Uterus (tissue), 4 donors: ENCODE data around the gene NFATC4. TPM values are rescaled to one million over a fixed set of nuclear protein-coding genes. Genes with fewer than 3 reads are reported as not detected.

Source experiments
- DNase-seq, 2 donors: peaks; one replicate each; pipeline ENCODE4 v3.0.0-alpha.2; 2019 to 2020
- H3K27ac ChIP-seq, 2 donors: fragments of 200-600 bp; sonication (generic); 1 replicate in 1 of 2; 2 replicates in 1 of 2; pipeline ENCODE4 v1.5.1; 2016 to 2018
- H3K27me3 ChIP-seq, 2 donors: fragments of 200-600 bp; sonication (generic); one replicate each; pipeline ENCODE4 v1.5.1; 2018 to 2019; ENCODE audit warnings: control low read depth in 1 of 2
- H3K36me3 ChIP-seq, 2 donors: fragments of 200-600 bp; sonication (generic); one replicate each; pipeline ENCODE4 v1.5.1; 2019; ENCODE audit warnings: control low read depth in 1 of 2
- H3K4me1 ChIP-seq, 2 donors: fragments of 200-600 bp; sonication (generic); one replicate each; pipeline ENCODE4 v1.5.1; 2018 to 2019; ENCODE audit warnings: control low read depth in 1 of 2
- H3K4me3 ChIP-seq, 2 donors: fragments of 200-600 bp; sonication (generic); 1 replicate in 1 of 2; 2 replicates in 1 of 2; pipeline ENCODE4 v1.5.1; 2018 to 2019; ENCODE audit warnings: mild to moderate bottlenecking in 1 of 2
- H3K9me3 ChIP-seq, 2 donors: fragments of 200-600 bp; sonication (generic); one replicate each; pipeline ENCODE4 v1.5.1; 2019; ENCODE audit warnings: control low read depth in 1 of 2
- CTCF ChIP-seq, 4 experiments: fragments of 200-600 bp in 2 of 4; fragments of 450-650 bp in 2 of 4; sonication (generic) in 2 of 4; IDR thresholded peaks; one replicate each; pipeline ENCODE4 v1.5.1; 2016 to 2019; ENCODE audit warnings: antibody characterized with exemption in 4 of 4, mild to moderate bottlenecking in 2 of 4, moderate library complexity in 1 of 4
- POLR2A ChIP-seq, 2 donors: fragments of 450-650 bp; IDR thresholded peaks; one replicate each; pipeline ENCODE4 v1.6.1; 2016; ENCODE audit warnings: antibody characterized with exemption in 2 of 2, mild to moderate bottlenecking in 1 of 2, moderate library complexity in 1 of 2
- intact Hi-C: fragments of 100-400 bp; cut with DNase I; formaldehyde crosslinking; loops from one replicate; pipeline ENCODE4 v1.15.1; 2023; ENCODE audit warnings: low total_unique reads
- total RNA-seq, 4 donors: library from RNA; depleted of rRNA in 3 of 4; stranded (reverse); fragments of >200 nt in 3 of 4; gene quantifications; one replicate each; pipeline versions ENCODE4 v1.1.0 to v1.2.4, GENCODE V29; 2014 to 2023
- donor health status: DM: yes; HTN: yes; CAD: no.

NFATC4 gene
- total RNA-seq, 4 donors from 2014 or later, result 25.6 to 187 (median 86.4) TPM

- TF ChIP-seq CTCF (IDR thresholded peaks at IDR 0.05) (no peak), POLR2A (IDR thresholded peaks at IDR 0.05) (peak; percentile 12 to 35)
- Histone ChIP-seq H3K27me3 (peaks cover 0 to 27% of the 10 kb centered on the region in 2 donors), H3K36me3 (no peaks in the 10 kb centered on the region), H3K4me3 (peak within 1 kb of the TSS; percentile 22 to 30), H3K27ac (peak within 1 kb of the TSS; percentile 62 to 65), H3K4me1 (peaks cover 0 to 14% of the 10 kb centered on the region in 2 donors), H3K9me3 (no peaks in the 10 kb centered on the region)
- intact Hi-C loops, result loop anchor here (10.0 kb wide), 1 partner anchor 100 kb away; no protein-coding TSS in a partner anchor
- peak in 1 of 2 donors; percentile 46 for DNase-seq
These were observed 33.3 kb upstream of the NFATC4 start, which contains the start of gene ADCY4 for GRCh38 chr14:24334431-24335291. TSS of gene ADCY4 (minus strand) at chr14:24335071. CDS start at chr14:24334652, 419 bp downstream.

- no peak overlapping the region for H3K4me3 ChIP-seq
- peaks cover 0 to 27% of the 10 kb centered on the region in 2 donors for H3K27me3 ChIP-seq
- peaks cover 0 to 14% of the 10 kb centered on the region in 2 donors for H3K4me1 ChIP-seq
- peak overlapping the region; percentile 62 to 65 for H3K27ac ChIP-seq
- no peaks in the 10 kb centered on the region for H3K9me3 ChIP-seq
- DNase-seq, result peak in 1 of 2 donors; percentile 56
- no peak for TF ChIP-seq CTCF (IDR thresholded peaks at IDR 0.05)
- no peaks in the 10 kb centered on the region for H3K36me3 ChIP-seq
- intact Hi-C loops, result loop anchor here (10.0 kb wide), 1 partner anchor 99 kb away; no protein-coding TSS in a partner anchor
These were observed 32.4 kb upstream of the NFATC4 start for GRCh38 chr14:24335461-24336171.

DNA sequence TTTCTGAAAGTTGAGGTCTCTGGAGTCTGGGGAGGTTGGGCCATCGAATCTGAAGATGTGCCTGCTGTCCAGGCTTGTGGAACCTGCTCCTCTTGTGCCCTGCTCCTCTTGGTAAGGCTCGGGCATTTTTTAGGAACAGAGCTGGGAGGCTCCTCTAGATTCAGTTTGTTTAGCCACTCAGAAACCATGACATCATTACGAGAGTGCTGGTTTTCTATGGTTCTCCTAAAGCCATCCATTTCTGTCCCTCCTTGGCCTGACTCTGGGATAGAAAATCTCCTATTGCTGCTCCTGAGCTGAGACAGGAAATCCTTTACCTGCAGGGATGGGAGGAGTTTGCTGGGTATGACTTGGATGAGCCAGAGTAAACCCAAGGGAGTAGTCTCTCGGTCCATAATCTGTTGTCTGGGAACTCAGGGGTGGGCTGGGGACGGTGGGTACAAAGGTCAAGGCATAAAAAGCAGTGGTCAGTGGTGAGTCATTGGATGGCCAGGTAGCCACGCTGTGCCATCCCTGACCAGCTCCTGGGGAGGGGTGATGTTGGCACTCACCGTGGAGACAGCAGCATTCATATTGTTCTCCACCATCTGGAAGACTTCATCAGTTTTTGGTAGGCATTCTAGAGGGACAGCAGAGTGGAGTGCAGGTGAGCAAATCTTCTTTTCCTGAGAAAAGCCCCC, 30.7 kb upstream of the NFATC4 start:
- no peaks in the 10 kb centered on the region for H3K36me3 ChIP-seq
- no peaks in the 10 kb centered on the region for H3K9me3 ChIP-seq
- no peak overlapping the region for H3K27ac ChIP-seq
- intact Hi-C loops, result loop anchor here (10.0 kb wide), 1 partner anchor 98 kb away; no protein-coding TSS in a partner anchor
- peaks cover 0 to 13% of the 10 kb centered on the region in 2 donors for H3K4me1 ChIP-seq
- peaks cover 0 to 27% of the 10 kb centered on the region in 2 donors for H3K27me3 ChIP-seq
- no peak for DNase-seq
- H3K4me3 ChIP-seq, result no peak overlapping the region
- TF ChIP-seq CTCF (IDR thresholded peaks at IDR 0.05) (no peak), POLR2A (IDR thresholded peaks at IDR 0.05) (no peak)

DNA sequence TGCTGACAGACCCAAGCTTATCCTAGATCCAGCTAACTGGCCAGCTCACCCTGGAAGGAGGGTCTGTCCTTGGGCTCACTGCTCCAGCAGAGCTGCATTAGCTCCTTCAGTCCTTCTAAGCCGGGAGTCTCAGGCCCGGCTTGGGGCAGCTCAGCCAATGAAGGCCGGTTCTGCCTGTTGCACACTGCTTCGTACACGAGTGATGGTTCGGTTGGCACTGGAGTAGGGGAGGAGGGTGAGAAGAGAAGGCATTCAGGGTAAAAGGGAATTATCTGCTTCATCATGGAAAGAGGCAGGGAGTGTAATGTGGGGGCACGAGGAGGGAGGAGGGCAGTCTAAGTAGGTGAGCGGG, 30.2 kb upstream of the NFATC4 start:
- Histone ChIP-seq H3K27ac (no peak overlapping the region), H3K36me3 (no peaks in the 10 kb centered on the region), H3K4me3 (no peak overlapping the region), H3K4me1 (peaks cover 0 to 9% of the 10 kb centered on the region in 2 donors), H3K9me3 (no peaks in the 10 kb centered on the region), H3K27me3 (peaks cover 0 to 22% of the 10 kb centered on the region in 2 donors)
- no peak for DNase-seq
- TF ChIP-seq POLR2A (IDR thresholded peaks at IDR 0.05) (no peak), CTCF (IDR thresholded peaks at IDR 0.05) (no peak)
- intact Hi-C loops, result loop anchor here (10.0 kb wide), 1 partner anchor 97 kb away; no protein-coding TSS in a partner anchor
